HG03432 (cell line): Measurements from ENCODE around the gene TSHR.
A peak's percentile ranks its signal among the peaks of the same experiment; 100 is the strongest.

ENCODE experiments used
- ATAC-seq: cut with Tn5 transposase; IDR thresholded peaks from one replicate; pipeline ENCODE4 v1.9.1; 2021; ENCODE audit warnings: mild to moderate bottlenecking, moderate library complexity; ENCODE audit not compliant: unreplicated experiment

The TSHR gene

DNA sequence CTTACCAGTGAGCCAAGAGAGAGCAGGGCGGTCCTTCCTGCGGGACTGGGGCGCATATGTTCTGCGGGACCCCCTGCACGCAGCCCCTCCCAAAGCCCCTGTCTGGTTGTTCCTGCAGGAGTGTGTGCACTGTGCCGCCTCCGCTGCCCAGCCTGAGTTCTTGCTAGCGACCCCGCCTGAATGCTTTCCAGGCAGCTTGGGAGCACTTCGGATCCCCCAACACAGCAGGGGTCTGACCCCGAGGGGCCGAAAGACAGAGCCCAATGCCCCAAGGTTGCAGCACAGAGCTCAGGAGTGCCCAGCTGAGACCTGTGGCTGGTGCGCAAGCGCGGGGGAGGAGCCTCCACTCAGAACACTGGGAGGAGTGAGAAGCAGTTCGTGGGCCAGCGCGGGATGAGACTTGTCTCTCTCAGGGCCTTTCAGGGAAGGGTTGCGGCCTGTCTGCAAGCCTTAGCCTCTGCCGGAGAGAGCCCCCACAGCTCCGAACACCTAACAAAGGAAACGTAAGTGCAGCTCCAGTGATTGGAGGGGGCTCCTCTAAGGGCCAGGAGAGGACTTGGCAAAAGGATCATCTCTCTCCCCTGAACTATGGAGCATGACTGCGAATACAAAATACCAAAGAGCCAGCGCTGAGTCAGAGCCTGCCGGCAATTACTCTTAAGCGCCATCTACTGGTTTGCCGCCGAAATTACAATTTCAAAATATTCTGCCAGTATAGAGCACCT is 214.8 kb downstream of the TSHR start:
- peak; percentile 97 for ATAC-seq

DNA sequence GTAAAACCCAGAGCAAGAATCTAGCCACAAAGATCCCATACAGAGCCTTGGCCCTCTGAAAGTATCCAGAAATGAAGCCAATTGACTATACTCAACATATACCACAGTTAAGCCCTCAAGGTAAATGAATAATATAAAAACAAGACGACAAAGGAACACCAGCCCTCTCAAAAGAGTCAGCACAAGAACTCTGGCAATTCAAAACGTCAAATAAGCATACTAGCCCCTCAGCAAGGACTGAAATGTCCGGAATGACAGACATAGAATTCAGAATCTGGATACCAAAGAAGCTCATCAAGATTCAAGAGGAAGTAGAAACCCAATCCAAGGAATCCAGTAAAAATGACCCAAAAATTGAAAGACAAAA is 215.4 kb downstream of the TSHR start:
- no peak for ATAC-seq

DNA sequence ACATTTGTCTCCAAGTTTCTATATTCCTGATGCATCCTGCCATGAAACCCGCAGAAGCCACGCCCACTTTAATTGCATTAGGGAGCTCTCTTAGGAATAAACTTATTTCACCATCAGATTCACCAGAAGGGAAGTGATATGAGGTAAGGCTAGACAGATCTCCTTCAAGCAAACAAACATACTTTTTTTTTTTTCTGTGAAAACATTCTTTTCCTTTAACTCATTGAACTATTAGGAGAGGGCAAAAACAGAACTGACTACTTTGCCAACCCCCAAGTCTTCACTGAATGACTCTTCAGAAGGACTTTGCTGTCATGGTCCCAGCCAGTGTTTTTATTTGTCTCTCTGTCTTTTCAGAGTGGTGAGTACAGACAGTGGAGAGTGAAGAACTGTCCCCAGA is 216.9 kb downstream of the TSHR start:
- ATAC-seq = peak; percentile 20

DNA sequence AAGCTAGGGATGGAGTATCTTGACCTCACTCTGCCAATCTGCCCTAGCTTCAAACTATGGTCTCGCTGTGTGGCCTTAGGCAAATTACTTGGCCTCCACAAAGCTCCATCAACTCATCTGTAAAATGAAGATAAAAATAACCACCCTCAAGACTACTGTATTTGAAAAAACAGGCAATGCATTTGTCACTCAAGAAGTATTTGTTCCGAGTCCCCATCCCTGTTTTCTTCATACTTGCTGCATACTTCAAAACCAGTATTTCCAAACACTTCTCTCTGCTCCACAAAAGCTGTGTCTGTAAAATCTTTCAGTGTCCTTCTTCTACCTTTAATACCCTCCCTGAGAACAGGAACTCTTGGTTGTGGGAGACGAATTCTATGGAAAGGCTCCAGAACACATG is 217.5 kb downstream of the TSHR start:
- peak; percentile 19 for ATAC-seq

DNA sequence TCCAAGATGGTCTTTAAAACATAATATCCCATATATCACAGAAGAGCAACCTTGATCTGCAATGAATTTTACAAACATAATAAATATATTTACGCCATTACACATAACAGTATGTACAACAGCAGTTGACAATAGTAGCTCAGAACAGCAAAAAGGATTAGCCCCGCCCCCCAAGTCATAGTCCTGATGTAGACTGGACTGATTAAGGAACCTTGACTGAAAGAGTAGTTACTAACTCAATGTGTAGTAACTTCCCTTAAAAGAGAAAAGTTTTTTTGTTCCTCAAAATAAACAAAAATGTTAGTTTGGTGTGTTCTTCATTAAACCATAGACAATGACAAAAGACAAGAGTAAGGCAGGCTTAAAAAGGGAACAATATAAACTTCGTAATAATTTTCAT is 220.8 kb downstream of the TSHR start:
- ATAC-seq = no peak

DNA sequence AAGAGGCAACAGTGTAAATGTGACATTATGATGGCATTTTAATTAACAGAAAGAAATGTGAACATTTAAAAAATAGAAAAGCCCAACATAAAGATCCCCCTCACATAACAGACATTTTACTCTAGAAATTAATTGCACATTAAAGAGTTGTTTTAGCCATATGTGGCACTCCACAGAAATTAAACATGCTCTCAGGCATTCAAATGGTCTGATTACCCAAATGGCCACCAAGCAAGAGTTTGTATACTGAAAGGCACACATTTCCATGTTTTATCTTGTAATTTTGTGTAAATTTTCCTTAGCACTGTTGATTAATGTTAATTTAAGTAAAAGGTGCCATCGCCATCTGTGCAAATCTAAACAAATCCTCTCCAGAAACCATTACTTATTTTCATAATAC is 221.8 kb downstream of the TSHR start:
- ATAC-seq = no peak

DNA sequence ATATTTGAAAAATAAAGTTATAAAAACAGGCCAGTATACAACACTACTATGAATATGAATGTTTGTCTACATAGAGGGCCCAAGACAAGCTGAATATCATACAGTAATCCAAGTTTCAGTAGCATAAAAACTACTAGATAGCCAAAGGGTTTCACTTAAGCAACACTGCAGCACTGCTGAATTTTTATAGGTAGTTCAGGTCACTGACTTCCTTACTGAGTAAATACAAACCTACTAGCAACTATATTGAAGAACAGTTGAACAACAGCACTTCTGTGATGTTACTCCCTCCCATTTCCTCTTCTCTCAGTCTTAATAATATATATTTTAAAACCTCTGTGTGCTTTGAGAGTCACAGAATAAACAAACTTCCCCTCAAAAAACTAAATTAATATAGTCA is 222.6 kb downstream of the TSHR start:
- ATAC-seq = peak; percentile 65

DNA sequence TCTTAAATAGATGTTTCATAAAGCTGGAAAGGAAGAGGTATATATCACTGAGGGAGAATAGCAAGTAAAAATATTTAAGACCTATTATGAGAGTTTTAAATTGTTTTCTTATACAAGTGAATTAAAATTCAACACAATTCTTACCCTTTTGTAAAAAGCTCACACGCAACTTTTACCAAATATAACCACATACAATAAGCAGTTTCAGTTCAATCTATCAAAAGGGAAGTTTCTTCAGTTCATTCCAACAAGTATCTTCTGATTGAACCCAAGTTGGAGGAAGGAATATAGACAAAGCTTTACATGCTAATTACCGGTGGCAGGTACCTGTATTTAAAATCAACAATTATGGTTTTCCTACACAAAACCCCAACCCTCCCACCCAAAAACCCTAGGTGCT is 224.2 kb downstream of the TSHR start:
- ATAC-seq = no peak

DNA sequence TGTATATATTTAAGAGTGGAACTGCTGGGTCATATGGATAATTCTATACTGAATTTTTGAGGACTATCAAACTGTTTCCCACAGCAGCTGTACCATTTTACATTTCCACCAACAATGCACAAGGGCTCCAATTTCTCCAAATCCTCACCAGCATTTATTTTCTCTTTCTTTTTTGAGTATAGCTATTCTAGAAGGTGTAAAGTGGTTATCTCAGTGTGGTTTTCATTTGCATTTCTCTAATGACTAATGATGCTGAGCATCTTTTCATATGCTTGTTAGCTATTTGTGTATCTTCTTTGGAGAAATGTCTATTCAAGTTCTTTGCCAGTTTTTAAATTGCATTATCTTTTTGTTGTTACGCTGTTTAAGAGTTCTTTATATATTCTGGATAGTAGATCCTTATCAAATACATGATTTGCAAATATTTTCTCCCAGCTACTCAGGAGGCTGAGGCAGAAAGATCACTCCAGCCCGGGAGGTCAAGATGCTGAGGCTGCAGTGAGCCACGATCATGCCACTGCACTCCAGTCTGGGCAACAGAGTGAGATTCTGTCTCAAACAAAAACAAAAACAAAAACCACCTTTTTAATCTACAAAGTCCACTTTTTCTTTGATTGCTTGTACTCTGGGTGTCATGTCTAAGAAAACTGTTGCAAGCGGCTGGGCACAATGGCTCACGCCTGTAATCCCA is 232.6 kb downstream of the TSHR start:
- peak; percentile 92 for ATAC-seq

DNA sequence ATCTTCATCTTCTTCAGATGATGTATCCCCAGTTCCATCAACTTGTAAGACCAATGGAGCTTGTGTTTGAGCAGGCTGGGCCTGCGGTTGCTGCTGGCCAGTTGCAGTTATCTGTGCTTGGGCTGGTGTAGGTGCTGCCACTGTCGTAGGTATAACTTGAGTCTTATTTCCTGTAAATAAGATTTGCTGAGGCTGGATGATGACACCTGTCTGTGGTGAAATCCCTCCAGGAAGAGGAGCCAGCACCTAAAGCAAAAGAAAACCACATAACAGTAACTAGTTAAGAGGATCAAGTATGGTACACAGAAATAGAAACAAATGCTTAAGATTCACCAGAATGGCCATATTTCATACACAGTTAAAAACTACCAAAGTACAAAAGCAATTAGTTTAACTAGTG is 237.2 kb downstream of the TSHR start:
- ATAC-seq = no peak

DNA sequence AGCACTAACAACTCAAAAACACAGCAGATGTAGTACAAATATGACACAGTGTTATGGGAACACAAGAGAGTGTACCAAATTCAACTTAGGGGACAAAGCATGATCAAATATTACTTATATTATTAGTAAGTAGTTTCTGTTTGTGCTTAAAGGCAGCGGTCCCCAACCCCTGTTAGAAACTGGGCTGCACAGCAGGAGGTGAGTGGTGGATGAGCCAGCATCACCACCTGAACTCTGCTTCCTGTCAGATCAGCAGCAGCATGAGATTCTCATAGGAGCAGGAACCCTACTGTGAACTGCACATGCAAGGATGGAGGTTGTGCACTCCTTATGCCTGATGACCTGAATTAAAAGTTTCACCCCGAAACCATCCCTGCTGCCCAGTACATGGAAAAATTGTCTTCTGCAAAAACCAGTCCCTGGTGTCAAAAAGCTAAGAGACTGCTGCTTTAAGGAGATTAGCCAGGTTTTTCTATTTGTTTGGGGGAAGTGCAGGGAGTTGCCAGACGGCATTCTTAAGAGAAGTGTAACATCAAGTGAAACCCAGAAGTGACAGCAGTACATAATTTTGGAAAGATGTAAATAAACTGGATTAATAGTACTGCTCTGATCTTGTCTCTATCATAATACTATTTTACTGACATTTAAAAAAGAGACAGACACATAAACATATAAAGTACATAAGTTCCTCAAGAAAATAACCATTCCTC is 238.7 kb downstream of the TSHR start:
- ATAC-seq = peak; percentile 64
